Measurements from ENCODE around the gene FBXO10.
"Not testable (repeated sequence)": the region's sequence is repeated elsewhere in the genome, so short reads cannot be mapped to it uniquely, and the experiment has no call there.

FBXO10 gene

DNA sequence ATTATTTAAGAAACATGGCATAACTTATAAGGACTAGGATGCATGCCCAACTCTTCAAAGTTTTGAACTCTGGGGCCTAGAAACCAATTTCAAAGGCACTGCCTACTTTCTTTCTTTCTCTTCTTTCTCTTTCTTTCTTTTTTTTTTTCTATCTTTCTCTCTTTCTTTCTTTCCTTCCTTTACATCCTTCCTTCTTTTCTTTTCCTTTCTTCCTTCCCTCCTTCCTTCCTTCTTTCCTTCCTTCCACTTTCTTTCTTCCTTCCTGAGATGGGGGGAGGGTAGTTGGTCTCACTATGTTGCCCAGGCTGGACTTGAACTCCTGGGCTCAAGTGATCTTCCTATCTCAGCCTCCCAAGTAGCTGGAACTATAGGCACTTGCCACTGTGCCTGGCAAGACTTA, 32.1 kb upstream of the FBXO10 start:
- Histone ChIP-seq H3F3A (ENCODE audit: insufficient read depth, low read length) (no peaks in the 10 kb centered on the region), H3K4me3 (ENCODE audit: low read length) (no peak overlapping the region), H4K20me1 (ENCODE audit: insufficient read depth, low read length) (no peaks in the 10 kb centered on the region), H3K36me3 (replicated peaks; ENCODE audit: insufficient read depth, low read length) (no peaks in the 10 kb centered on the region), H3K27ac (ENCODE audit: low read length) (no peak overlapping the region), H2AFZ (ENCODE audit: low read length) (no peak overlapping the region), H3K79me2 (ENCODE audit: low read length) (no peaks in the 10 kb centered on the region), H3K9me2 (replicated peaks; ENCODE audit: insufficient read depth, low read length) (no peaks in the 10 kb centered on the region), H3K9ac (ENCODE audit: low read length) (no peak overlapping the region), H3K27me3 (replicated peaks; ENCODE audit: insufficient read depth, low read length) (no peaks in the 10 kb centered on the region), H3K4me2 (ENCODE audit: low read depth, low read length) (no peak overlapping the region), H3K4me1 (ENCODE audit: low read length) (peaks cover 3% of the 10 kb centered on the region), H3K9me3 (replicated peaks; ENCODE audit: insufficient read depth, low read length) (no peaks in the 10 kb centered on the region)
- no peak for TF ChIP-seq EZH2 (optimal IDR thresholded peaks at IDR 0.05; ENCODE audit: low read depth, low read length)
- DNase-seq, result no peak

DNA sequence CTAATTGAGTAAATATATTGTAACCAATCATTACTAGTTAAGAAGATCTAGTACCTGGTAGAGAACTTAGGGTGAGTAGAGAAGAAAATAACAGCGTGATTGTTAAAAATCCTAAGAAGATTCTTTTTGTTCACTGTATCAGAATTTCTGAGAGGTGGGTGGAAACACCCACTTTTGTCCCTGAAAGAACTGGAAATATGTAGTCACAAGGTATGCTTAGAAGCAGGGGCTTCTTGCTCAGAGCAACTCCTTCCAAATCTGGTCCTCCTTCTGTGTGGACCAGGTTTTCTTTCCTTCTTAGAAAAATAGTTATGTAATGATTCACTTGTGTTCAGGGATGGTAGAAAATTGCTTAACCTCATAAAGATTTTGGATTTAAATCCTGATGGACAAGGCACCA, 28.1 kb upstream of the FBXO10 start:
- Histone ChIP-seq H3F3A (ENCODE audit: insufficient read depth, low read length) (no peaks in the 10 kb centered on the region), H3K27me3 (replicated peaks; ENCODE audit: insufficient read depth, low read length) (no peaks in the 10 kb centered on the region)
- no peak for TF ChIP-seq EZH2 (optimal IDR thresholded peaks at IDR 0.05; ENCODE audit: low read depth, low read length)
- TF ChIP-seq EZH2phosphoT487 (IDR thresholded peaks at IDR 0.05; ENCODE audit: low read length), result no peak
- TF ChIP-seq, protein P1, sequence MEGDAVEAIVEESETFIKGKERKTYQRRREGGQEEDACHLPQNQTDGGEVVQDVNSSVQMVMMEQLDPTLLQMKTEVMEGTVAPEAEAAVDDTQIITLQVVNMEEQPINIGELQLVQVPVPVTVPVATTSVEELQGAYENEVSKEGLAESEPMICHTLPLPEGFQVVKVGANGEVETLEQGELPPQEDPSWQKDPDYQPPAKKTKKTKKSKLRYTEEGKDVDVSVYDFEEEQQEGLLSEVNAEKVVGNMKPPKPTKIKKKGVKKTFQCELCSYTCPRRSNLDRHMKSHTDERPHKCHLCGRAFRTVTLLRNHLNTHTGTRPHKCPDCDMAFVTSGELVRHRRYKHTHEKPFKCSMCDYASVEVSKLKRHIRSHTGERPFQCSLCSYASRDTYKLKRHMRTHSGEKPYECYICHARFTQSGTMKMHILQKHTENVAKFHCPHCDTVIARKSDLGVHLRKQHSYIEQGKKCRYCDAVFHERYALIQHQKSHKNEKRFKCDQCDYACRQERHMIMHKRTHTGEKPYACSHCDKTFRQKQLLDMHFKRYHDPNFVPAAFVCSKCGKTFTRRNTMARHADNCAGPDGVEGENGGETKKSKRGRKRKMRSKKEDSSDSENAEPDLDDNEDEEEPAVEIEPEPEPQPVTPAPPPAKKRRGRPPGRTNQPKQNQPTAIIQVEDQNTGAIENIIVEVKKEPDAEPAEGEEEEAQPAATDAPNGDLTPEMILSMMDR (IDR thresholded peaks at IDR 0.05; ENCODE audit: low read length), result no peak

DNA sequence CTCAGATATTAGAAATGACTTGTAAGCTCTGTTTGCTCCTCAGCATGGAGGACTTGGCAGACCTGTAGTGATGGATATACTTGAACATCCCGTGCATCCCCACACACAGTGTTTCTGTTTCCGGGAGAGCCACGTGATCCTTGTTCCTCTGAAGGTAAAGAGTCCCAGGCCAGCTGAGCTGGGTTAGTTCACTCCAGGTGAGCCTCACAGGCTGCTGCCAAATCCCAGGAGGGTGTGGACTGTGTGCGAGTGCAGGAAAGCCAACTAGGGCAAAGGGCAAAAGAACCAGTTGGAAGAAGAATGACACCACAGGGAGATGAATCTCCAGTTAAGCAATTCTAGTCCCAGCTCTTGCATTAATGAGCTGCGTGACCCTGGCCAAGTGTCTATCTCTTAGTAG, 26.6 kb upstream of the FBXO10 start:
- Histone ChIP-seq H4K20me1 (ENCODE audit: insufficient read depth, low read length) (no peaks in the 10 kb centered on the region), H3F3A (ENCODE audit: insufficient read depth, low read length) (no peaks in the 10 kb centered on the region), H3K9me2 (replicated peaks; ENCODE audit: insufficient read depth, low read length) (no peaks in the 10 kb centered on the region), H3K9ac (ENCODE audit: low read length) (no peak overlapping the region), H3K36me3 (replicated peaks; ENCODE audit: insufficient read depth, low read length) (no peaks in the 10 kb centered on the region), H3K9me3 (replicated peaks; ENCODE audit: insufficient read depth, low read length) (no peaks in the 10 kb centered on the region), H3K27me3 (replicated peaks; ENCODE audit: insufficient read depth, low read length) (no peaks in the 10 kb centered on the region), H3K27ac (ENCODE audit: low read length) (no peak overlapping the region), H3K4me3 (ENCODE audit: low read length) (no peak overlapping the region), H2AFZ (ENCODE audit: low read length) (no peak overlapping the region), H3K4me2 (ENCODE audit: low read depth, low read length) (no peak overlapping the region), H3K79me2 (ENCODE audit: low read length) (no peaks in the 10 kb centered on the region), H3K4me1 (ENCODE audit: low read length) (no peaks in the 10 kb centered on the region; the same call in 1 of the 2 replicates)
- TF ChIP-seq, protein P1 (IDR thresholded peaks at IDR 0.05; ENCODE audit: low read length), result no peak
- no peak for DNase-seq

More for the DNA sequence above, 28.1 kb upstream of the FBXO10 start:
- Histone ChIP-seq H4K20me1 (ENCODE audit: insufficient read depth, low read length) (no peaks in the 10 kb centered on the region), H3K9me2 (replicated peaks; ENCODE audit: insufficient read depth, low read length) (no peaks in the 10 kb centered on the region), H3K79me2 (ENCODE audit: low read length) (no peaks in the 10 kb centered on the region), H3K9ac (ENCODE audit: low read length) (no peak overlapping the region), H3K4me1 (ENCODE audit: low read length) (no peaks in the 10 kb centered on the region; the same call in 1 of the 2 replicates), H3K4me3 (ENCODE audit: low read length) (no peak overlapping the region), H2AFZ (ENCODE audit: low read length) (no peak overlapping the region), H3K36me3 (replicated peaks; ENCODE audit: insufficient read depth, low read length) (no peaks in the 10 kb centered on the region), H3K27ac (ENCODE audit: low read length) (no peak overlapping the region), H3K4me2 (ENCODE audit: low read depth, low read length) (no peak overlapping the region), H3K9me3 (replicated peaks; ENCODE audit: insufficient read depth, low read length) (no peaks in the 10 kb centered on the region)
- DNase-seq, result no peak

DNA sequence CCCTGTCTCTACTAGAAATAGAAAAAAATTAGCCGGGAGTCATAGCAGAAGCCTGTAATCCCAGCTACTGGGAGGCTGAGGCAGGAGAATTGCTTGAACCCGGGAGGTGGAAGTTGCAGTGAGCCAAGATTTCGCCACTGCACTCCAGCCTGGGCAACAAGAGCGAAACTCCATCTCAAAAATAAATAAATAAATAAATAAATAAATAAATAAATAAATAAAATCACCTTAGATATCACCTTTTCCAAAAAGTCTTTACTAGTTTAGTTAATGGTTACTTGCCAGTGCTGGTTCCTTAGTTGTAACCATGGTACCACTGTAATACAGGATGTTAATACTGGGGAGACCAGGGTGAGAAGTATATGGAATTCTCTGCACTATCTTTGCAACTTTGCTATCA, 25.9 kb upstream of the FBXO10 start:
- H3K4me1 ChIP-seq (ENCODE audit: low read length), result not testable (repeated sequence)

More for the DNA sequence above, 25.9 kb upstream of the FBXO10 start:
- not testable (repeated sequence) for H3K9me2 ChIP-seq (replicated peaks; ENCODE audit: insufficient read depth, low read length); H2AFZ ChIP-seq (ENCODE audit: low read length); DNase-seq; H3K36me3 ChIP-seq (replicated peaks; ENCODE audit: insufficient read depth, low read length); H3F3A ChIP-seq (ENCODE audit: insufficient read depth, low read length); H3K79me2 ChIP-seq (ENCODE audit: low read length); H3K9ac ChIP-seq (ENCODE audit: low read length); H3K4me2 ChIP-seq (ENCODE audit: low read depth, low read length); H3K9me3 ChIP-seq (replicated peaks; ENCODE audit: insufficient read depth, low read length); H3K4me3 ChIP-seq (ENCODE audit: low read length); H3K27ac ChIP-seq (ENCODE audit: low read length); H3K27me3 ChIP-seq (replicated peaks; ENCODE audit: insufficient read depth, low read length); H4K20me1 ChIP-seq (ENCODE audit: insufficient read depth, low read length)
